Measurements from ENCODE around the gene TALDO1. TPM values are rescaled to one million over a fixed set of nuclear protein-coding genes. Genes with fewer than 3 reads are reported as not detected.

Gene TALDO1
- total and polyA plus RNA-seq, 2 experiments from 2014 or later = 353 to 402 TPM

GRCh38 chr11:722346-722811 is 24.9 kb upstream of the TALDO1 start (continued):
- no peak for TF ChIP-seq EZH2 (IDR thresholded peaks at IDR 0.05; ENCODE audit: low read depth, unreplicated experiment)
- TF ChIP-seq, protein P1, sequence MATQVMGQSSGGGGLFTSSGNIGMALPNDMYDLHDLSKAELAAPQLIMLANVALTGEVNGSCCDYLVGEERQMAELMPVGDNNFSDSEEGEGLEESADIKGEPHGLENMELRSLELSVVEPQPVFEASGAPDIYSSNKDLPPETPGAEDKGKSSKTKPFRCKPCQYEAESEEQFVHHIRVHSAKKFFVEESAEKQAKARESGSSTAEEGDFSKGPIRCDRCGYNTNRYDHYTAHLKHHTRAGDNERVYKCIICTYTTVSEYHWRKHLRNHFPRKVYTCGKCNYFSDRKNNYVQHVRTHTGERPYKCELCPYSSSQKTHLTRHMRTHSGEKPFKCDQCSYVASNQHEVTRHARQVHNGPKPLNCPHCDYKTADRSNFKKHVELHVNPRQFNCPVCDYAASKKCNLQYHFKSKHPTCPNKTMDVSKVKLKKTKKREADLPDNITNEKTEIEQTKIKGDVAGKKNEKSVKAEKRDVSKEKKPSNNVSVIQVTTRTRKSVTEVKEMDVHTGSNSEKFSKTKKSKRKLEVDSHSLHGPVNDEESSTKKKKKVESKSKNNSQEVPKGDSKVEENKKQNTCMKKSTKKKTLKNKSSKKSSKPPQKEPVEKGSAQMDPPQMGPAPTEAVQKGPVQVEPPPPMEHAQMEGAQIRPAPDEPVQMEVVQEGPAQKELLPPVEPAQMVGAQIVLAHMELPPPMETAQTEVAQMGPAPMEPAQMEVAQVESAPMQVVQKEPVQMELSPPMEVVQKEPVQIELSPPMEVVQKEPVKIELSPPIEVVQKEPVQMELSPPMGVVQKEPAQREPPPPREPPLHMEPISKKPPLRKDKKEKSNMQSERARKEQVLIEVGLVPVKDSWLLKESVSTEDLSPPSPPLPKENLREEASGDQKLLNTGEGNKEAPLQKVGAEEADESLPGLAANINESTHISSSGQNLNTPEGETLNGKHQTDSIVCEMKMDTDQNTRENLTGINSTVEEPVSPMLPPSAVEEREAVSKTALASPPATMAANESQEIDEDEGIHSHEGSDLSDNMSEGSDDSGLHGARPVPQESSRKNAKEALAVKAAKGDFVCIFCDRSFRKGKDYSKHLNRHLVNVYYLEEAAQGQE (IDR thresholded peaks at IDR 0.05; ENCODE audit: unreplicated experiment) = no peak
- no peak for TF ChIP-seq STAT1 (IDR thresholded peaks at IDR 0.05; ENCODE audit: unreplicated experiment)
- TF ChIP-seq JUNB (IDR thresholded peaks at IDR 0.05; ENCODE audit: unreplicated experiment) = no peak

DNA sequence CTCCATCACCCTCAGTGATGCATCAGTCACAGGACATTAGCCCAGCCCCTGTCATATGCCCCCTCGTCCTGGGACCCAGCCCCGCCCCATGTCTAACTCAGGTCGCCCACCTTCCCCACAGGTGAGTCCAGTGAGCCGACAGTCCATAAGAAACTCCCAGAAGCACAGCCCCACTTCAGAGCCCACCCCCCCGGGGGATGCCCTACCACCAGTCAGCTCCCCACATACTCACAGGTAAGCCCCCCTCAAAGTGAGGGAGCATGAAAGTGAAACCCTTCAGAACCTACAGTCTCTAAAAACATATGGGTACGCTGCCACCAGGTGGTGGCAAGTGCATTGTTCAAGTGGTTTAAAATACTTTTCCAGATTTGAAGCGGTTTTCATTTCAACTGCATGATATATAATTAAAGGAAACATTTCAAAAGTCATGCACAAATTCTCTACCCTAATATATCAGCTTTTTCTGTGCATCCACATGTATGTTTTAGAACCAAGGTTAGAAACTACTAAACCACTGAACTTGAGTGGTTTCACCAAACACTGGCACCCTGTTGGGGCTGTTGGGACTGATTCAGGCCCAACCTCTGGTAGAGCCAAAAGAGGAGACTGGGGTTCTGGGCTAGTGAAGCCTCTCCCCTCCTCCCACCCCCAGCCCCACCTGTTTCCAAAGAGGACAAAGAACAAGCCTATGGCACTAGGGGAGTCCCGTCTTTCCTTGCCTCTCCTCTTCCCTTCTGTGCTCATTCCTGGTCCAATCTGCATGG is 24.0 kb upstream of the TALDO1 start:
- no peak overlapping the region for H3K27ac ChIP-seq (ENCODE audit: low read depth)
- Mint-ChIP-seq H3K27ac (no peak overlapping the region), H3K4me3 (no peak overlapping the region; the same call in 2 of the 3 replicates), H3K27me3 (ENCODE audit: insufficient read depth, low read depth, poor library complexity) (peaks cover 19% of the 10 kb centered on the region), H3K9me3 (no peaks in the 10 kb centered on the region; the same call in 2 of the 3 replicates), H3K4me1 (peaks cover 9% of the 10 kb centered on the region; the same call in 2 of the 3 replicates), H3K36me3 (ENCODE audit: low read depth) (no peaks in the 10 kb centered on the region)
- H3K27me3 ChIP-seq (ENCODE audit: insufficient read depth) = no peaks in the 10 kb centered on the region
- no peaks in the 10 kb centered on the region for H4K20me1 ChIP-seq (replicated peaks; ENCODE audit: insufficient read depth)
- no peaks in the 10 kb centered on the region for H3K9me2 ChIP-seq (ENCODE audit: insufficient read depth)
- H3K4me2 ChIP-seq = no peak overlapping the region
- ATAC-seq = no peak
- TF ChIP-seq POLR2AphosphoS5 (IDR thresholded peaks at IDR 0.05; ENCODE audit: low read depth) = no peak
- TF ChIP-seq CTCF (conservative IDR thresholded peaks at IDR 0.05; ENCODE audit: low read depth in 2 of 2) = peak; percentile 81 to 92
- H2AFZ ChIP-seq = no peak overlapping the region
- no peaks in the 10 kb centered on the region for H3K36me3 ChIP-seq (ENCODE audit: insufficient read depth)
- H3F3A ChIP-seq (replicated peaks; ENCODE audit: low read depth) = 0 out of 2 replicates have a peak, but pooled peaks cover 22% of the 10 kb centered on the region
- H3K79me2 ChIP-seq (replicated peaks; ENCODE audit: insufficient read depth) = no peaks in the 10 kb centered on the region
- peaks cover 6% of the 10 kb centered on the region for H3K4me1 ChIP-seq (ENCODE audit: insufficient read depth)
- peak; percentile 73 for DNase-seq (ENCODE audit: low spot score)
- H3K4me3 ChIP-seq = no peak overlapping the region
